ENCODE results near the gene ULK4.

Gene ULK4

DNA sequence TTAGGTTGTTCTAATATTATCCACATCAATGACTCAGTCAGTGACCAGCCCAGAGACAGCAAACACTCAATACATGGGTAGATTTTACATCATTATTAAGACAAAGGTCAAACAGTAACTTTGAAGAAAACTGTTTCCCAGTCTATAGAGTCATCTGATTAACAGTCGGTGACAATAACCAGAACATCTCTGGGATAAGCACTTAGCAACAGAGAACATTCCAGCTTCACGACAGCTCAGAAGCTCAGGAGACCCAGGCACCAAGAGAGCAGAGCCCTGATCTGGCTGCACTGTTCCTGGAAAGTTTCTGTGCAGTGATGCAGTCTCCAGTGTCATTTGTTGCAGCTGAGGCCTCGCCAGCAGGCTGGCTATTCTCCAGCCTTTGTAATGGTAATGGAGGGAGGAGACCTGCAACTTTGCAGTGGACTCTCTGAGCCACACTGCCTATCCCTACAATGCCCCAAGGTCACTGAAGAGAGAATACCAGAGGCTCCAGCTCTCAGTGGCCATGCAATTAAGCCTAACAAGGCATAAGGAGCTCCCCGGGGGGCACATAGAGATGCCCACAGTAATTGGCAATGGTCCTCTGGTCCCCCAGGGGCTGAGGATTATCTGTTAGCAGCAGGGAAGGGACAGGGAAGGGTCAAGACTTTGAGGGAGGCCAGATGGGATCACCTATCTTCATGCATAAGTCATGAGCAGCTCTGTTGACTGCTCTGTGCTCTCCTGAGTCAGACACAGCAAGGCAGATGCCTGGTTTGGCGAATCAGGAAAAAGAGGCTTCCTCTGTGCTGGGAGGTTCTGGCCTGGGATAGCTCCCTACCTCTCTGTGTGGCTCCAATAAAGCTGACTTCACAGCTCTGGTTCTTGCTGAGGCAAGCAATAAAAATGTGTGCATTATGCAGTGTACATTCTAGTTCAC lies 599.0 kb downstream of the ULK4 start:
- no peaks in the 10 kb centered on the region for H3K9me3 ChIP-seq
- H3K4me1 ChIP-seq (ENCODE audit: control insufficient read depth in 1 of 2, insufficient read depth in 1 of 2, low read depth in 1 of 2, low read length in 1 of 2): no peaks in the 10 kb centered on the region
- no peak overlapping the region for H3K27ac ChIP-seq
- H3K36me3 ChIP-seq: no peaks in the 10 kb centered on the region
- no peaks in the 10 kb centered on the region for H3K27me3 ChIP-seq
- TF ChIP-seq, protein P1, sequence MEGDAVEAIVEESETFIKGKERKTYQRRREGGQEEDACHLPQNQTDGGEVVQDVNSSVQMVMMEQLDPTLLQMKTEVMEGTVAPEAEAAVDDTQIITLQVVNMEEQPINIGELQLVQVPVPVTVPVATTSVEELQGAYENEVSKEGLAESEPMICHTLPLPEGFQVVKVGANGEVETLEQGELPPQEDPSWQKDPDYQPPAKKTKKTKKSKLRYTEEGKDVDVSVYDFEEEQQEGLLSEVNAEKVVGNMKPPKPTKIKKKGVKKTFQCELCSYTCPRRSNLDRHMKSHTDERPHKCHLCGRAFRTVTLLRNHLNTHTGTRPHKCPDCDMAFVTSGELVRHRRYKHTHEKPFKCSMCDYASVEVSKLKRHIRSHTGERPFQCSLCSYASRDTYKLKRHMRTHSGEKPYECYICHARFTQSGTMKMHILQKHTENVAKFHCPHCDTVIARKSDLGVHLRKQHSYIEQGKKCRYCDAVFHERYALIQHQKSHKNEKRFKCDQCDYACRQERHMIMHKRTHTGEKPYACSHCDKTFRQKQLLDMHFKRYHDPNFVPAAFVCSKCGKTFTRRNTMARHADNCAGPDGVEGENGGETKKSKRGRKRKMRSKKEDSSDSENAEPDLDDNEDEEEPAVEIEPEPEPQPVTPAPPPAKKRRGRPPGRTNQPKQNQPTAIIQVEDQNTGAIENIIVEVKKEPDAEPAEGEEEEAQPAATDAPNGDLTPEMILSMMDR (IDR thresholded peaks at IDR 0.05): no peak
- no peak overlapping the region for H3K4me3 ChIP-seq (ENCODE audit: low read depth in 1 of 2, low read length in 1 of 2)

DNA sequence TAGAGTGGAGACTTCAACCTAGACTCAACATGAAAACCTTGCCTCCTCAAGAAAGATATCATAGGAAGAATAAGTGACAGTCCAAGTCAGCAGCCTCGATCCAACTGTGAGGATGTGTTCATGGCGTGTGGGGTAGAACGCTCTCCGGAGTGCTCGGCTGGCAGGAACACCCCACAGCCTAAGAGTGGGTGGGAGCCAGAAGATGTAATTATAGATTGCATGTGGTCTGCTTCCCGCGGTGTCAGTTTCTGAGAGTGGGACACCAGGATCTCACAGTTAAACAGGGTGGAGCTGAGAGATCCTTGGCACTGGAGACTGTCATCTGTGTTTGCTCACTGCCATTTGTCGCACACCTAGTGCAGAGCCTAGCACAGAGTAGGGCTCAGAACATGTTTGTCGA lies 604.6 kb downstream of the ULK4 start:
- Histone ChIP-seq H3K36me3 (no peaks in the 10 kb centered on the region), H3K4me3 (ENCODE audit: low read depth in 1 of 2, low read length in 1 of 2) (no peak overlapping the region), H3K9me3 (no peaks in the 10 kb centered on the region), H3K27ac (no peak overlapping the region), H3K27me3 (no peaks in the 10 kb centered on the region), H3K4me1 (ENCODE audit: control insufficient read depth in 1 of 2, insufficient read depth in 1 of 2, low read depth in 1 of 2, low read length in 1 of 2) (no peaks in the 10 kb centered on the region)
- TF ChIP-seq, protein P1 (IDR thresholded peaks at IDR 0.05): no peak

DNA sequence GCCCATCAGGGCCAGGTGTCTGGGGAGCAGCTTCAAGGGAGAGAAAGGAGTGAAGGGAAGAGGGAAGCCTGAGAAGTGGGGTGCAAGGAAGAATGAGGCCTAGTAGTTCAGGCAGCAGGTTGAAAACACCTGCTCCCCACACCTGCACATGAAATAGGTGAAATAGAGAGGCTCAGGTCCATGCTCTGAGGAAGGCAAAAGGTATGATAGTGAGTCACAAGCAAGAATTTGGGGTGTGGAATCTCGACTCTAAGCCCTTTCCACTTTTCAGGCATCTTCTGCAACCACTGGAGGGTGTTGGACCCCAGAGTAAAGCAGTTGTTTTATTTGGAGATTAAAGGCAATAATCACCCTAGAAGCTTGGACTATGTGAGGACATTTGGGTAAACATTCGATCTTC lies 605.1 kb downstream of the ULK4 start:
- TF ChIP-seq, protein P1 (IDR thresholded peaks at IDR 0.05): no peak
- Histone ChIP-seq H3K4me3 (ENCODE audit: low read depth in 1 of 2, low read length in 1 of 2) (no peak overlapping the region), H3K27ac (no peak overlapping the region), H3K9me3 (no peaks in the 10 kb centered on the region), H3K27me3 (no peaks in the 10 kb centered on the region), H3K36me3 (no peaks in the 10 kb centered on the region), H3K4me1 (ENCODE audit: control insufficient read depth in 1 of 2, insufficient read depth in 1 of 2, low read depth in 1 of 2, low read length in 1 of 2) (no peaks in the 10 kb centered on the region)

DNA sequence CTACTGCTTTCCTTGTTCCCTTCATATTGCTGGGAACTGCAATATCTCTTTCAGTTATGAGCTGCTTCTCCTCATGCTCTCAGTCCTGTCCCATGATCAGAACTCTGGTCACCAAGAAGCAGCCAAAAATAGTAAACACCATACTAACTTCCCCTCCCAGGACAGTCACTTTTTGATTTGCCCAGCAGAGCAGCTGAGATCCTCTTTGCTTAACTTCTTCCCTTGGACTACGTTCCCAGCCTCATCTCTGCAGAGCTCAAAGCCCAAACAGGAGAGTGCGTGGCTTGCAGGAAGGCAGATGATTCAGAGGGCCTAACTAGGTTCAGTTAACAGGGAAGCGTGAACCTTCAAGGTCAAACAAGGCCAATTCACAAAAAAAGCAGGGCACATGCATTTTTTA lies 609.4 kb downstream of the ULK4 start:
- no peaks in the 10 kb centered on the region for H3K4me1 ChIP-seq (ENCODE audit: control insufficient read depth in 1 of 2, insufficient read depth in 1 of 2, low read depth in 1 of 2, low read length in 1 of 2)
- TF ChIP-seq, protein P1 (IDR thresholded peaks at IDR 0.05): no peak
- H3K36me3 ChIP-seq: no peaks in the 10 kb centered on the region
- no peak overlapping the region for H3K27ac ChIP-seq
- H3K9me3 ChIP-seq: no peaks in the 10 kb centered on the region
- no peak overlapping the region for H3K4me3 ChIP-seq (ENCODE audit: low read depth in 1 of 2, low read length in 1 of 2)
- no peaks in the 10 kb centered on the region for H3K27me3 ChIP-seq

DNA sequence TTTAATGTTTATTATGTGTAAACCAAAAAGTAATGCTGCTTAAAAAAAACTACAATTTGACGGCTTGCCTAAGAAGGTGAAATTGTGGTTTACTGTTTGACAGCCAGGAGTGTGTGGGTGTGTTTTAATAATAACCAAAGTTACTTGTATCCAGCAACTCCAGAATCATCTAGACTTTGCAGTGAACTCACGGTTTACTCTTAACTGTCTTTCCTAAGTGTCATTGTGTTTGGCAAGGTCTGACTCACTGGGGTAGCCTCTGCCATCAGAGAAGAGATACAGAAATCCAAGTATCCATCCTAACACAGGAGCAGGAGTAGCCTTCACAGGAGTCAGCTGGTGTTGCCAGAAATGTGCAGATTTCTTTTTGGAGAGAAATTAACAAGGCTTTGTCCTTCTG lies 611.5 kb downstream of the ULK4 start:
- no peak overlapping the region for H3K4me3 ChIP-seq (ENCODE audit: low read depth in 1 of 2, low read length in 1 of 2)

More for the DNA sequence above, 611.5 kb downstream of the ULK4 start:
- no peaks in the 10 kb centered on the region for H3K36me3 ChIP-seq
- no peak overlapping the region for H3K27ac ChIP-seq
- H3K27me3 ChIP-seq: no peaks in the 10 kb centered on the region
- H3K9me3 ChIP-seq: no peaks in the 10 kb centered on the region
- no peaks in the 10 kb centered on the region for H3K4me1 ChIP-seq (ENCODE audit: control insufficient read depth in 1 of 2, insufficient read depth in 1 of 2, low read depth in 1 of 2, low read length in 1 of 2)
- TF ChIP-seq, protein P1 (IDR thresholded peaks at IDR 0.05): no peak

All from neutrophil (primary cell).